Cardiac fibroblast (primary cell): ENCODE measurements around the gene PRLR.
A peak's percentile ranks its signal among the peaks of the same experiment; 100 is the strongest.

Experiments
- DNase-seq, 2 donors: peaks; one replicate each; pipeline versions ENCODE4 v3.0.0 to v3.0.0-alpha.2; 2010; ENCODE audit warnings: low read depth in 2 of 2
- H3K4me3 ChIP-seq, 2 donors: replicated peaks in 1 of 2; 1 replicate in 1 of 2; 2 replicates in 1 of 2; pipeline ENCODE4 v1.5.1; 2011; ENCODE audit warnings: low read depth in 2 of 2, low read length in 2 of 2, mild to moderate bottlenecking in 2 of 2, moderate library complexity in 1 of 2
- CTCF ChIP-seq: IDR thresholded peaks from one replicate; pipeline ENCODE4 v1.5.1; 2011; ENCODE audit warnings: low read depth, mild to moderate bottlenecking, low read length, inconsistent platforms

PRLR gene

DNA sequence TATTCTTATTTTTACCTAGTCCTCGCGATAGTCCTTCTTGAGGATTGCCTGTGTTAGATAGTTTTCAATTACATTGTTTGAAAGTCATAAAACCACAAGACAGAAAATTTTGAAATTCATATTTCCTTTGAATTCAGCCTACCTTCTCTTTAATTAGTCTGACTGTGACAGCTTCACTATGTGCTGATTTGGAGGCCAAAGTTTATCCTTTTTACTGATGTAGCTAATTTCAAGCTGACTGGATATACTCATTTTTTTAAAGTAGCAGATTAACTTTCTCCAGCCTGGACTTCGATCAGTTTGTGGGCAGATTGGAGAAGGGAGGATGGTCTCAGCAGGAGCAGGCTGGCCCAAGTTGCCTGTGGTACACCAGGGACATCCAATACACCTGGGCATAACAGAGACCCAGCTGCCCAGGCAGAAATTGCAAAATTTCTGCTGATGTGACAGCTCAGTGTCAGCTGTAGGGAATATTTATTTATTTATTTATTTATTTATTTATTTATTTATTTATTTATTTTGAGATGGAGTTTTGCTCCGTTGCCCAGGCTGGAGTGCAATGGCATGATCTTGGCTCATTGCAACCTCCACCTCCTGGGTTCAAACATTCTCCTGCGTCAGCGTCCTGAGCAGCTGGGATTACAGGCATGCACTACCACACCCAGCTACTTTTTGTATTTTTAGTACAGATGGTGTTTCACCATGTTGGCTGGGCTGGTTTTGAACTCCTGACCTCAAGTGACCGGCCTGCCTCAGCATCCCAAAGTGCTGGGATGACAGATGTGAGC is 206.7 kb downstream of the PRLR start:
- no peak overlapping the region for H3K4me3 ChIP-seq
- no peak for DNase-seq
- no peak for TF ChIP-seq CTCF

DNA sequence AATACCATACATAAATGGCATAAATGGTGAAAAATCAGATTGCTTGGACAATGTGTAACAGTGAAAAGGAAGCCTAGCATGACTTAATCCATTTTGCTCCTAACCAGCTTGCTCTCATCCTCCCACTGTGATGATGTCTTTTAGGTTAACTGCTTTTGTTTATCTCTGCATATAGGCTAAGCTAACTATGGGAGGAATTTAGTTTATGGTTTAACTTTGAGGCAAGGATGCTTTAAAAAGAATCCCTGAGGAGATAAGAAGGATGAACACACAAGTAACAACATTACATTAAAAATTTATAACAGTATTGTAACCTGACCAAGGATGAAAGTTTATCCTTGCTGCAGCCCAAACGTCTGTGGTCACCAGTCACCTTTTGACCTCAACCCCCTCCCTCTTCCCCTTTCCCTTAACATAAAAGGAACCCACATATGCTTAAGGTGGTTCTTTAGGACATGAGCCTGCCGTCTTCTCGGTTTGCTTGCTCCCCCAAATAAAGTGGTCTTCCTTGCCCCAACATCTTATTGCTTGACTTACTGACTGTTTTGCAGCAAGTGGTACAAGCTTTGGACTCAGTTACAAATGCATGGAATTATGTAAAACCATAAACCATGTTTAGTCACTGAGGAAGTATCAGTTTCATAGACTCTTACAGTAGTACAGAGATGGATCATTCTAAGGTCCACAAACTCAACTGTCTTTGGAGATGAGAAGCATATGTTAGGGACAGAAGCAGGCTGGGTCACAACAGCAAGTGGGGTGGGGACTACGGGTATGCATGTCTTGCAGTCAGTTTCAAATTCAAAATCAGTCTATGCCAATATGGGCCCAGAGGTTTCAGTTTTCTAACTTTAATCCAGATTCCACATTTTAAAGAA is 213.9 kb downstream of the PRLR start:
- TF ChIP-seq CTCF: no peak
- DNase-seq: no peak
- no peak overlapping the region for H3K4me3 ChIP-seq

- no peak for DNase-seq
- TF ChIP-seq CTCF: no peak
- no peak overlapping the region for H3K4me3 ChIP-seq
These were observed 215.2 kb downstream of the PRLR start for GRCh38 chr5:35015063-35015462.

DNA sequence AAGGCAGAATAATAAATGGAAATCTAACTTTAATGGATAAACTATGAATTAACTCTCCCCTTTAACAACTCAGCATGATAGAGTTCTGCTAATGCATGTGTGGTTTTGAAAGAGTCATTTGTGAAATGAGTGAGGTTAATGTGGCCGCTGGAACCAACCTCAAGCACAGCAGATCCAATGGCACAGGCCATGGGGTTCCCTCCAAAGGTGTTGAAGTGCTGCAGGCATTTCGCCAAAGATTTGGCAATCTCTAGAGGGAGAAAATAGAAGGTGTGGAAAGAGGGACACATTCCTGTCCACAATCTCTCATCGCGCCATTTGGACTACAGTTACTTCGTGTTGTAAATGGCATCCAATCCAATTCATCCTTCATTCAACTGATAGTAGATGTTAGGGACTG is 217.5 kb downstream of the PRLR start:
- no peak overlapping the region for H3K4me3 ChIP-seq
- peak in 1 of 2 donors; percentile 35 for DNase-seq
- no peak for TF ChIP-seq CTCF

GRCh38 chr5:35012365-35012764 is 217.9 kb downstream of the PRLR start:
- DNase-seq: no peak
- TF ChIP-seq CTCF: no peak
- H3K4me3 ChIP-seq: no peak overlapping the region

DNA sequence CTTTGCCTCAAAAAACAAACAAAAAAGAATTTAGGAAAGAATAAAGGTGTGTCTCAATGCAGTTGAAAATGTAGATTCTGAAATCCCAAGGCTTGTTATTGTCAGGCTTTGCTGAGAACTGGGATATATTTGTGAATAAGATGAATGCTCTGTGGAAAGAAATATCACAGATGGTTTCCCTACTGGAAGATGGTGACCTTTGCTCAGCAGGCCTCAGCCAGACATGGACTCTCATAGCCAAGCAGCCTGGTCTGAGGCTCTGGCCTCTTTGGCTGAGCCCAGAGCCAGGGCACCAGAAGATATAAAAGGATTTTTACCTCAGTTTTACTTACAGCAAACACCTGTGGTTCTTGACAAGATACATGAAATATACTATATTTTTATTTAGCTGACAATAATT is 219.6 kb downstream of the PRLR start:
- no peak for TF ChIP-seq CTCF
- no peak for DNase-seq
- no peak overlapping the region for H3K4me3 ChIP-seq
